RWPE2 (cell line): ENCODE data around the gene ST8SIA1.
"Not testable (repeated sequence)": the region's sequence is repeated elsewhere in the genome, so short reads cannot be mapped to it uniquely, and the experiment has no call there.

ENCODE experiments used
- ATAC-seq: fragments of 200-7000 bp; cut with Tn5 transposase; 3 replicates; pipeline ENCODE4 v1.9.1; 2021; ENCODE audit warnings: low read depth
- DNase-seq: peaks from one replicate; pipeline ENCODE4 v3.0.0-alpha.2; 2020; ENCODE audit warnings: low spot score
- H3K27ac ChIP-seq: fragments of 450-650 bp; 2 replicates; pipeline ENCODE4 v1.5.1; 2017; ENCODE audit warnings: mild to moderate bottlenecking; ENCODE audit not compliant: poor library complexity, severe bottlenecking
- H3K27me3 ChIP-seq: fragments of 250-450 bp; sonication (Bioruptor Pico); 2 replicates; pipeline ENCODE4 v1.5.1; 2021; ENCODE audit warnings: mild to moderate bottlenecking, moderate library complexity; ENCODE audit not compliant: insufficient read depth, poor library complexity, severe bottlenecking
- H3K36me3 ChIP-seq: fragments of 250-450 bp; sonication (Bioruptor Pico); 2 replicates; pipeline ENCODE4 v1.5.1; 2020; ENCODE audit warnings: low read depth, mild to moderate bottlenecking, moderate library complexity
- H3K4me1 ChIP-seq: fragments of 250-450 bp; sonication (Bioruptor Pico); 2 replicates; pipeline ENCODE4 v1.5.1; 2021; ENCODE audit warnings: mild to moderate bottlenecking, moderate library complexity; ENCODE audit not compliant: insufficient read depth, poor library complexity, severe bottlenecking
- H3K4me3 ChIP-seq: fragments of 250-450 bp; sonication (Bioruptor Pico); 2 replicates; pipeline ENCODE4 v1.5.1; 2021; ENCODE audit warnings: mild to moderate bottlenecking, moderate library complexity; ENCODE audit not compliant: severe bottlenecking
- H3K9me3 ChIP-seq: fragments of 250-450 bp; sonication (Bioruptor Pico); 2 replicates; pipeline ENCODE4 v1.5.1; 2021; ENCODE audit warnings: mild to moderate bottlenecking, moderate library complexity; ENCODE audit not compliant: severe bottlenecking
- TF ChIP-seq, protein P1 (sequence below): fragments of 450-650 bp; IDR thresholded peaks from one replicate; pipeline ENCODE4 v1.5.1; 2017; ENCODE audit warnings: mild to moderate bottlenecking, moderate library complexity; ENCODE audit not compliant: poor library complexity, severe bottlenecking

ST8SIA1 gene

DNA sequence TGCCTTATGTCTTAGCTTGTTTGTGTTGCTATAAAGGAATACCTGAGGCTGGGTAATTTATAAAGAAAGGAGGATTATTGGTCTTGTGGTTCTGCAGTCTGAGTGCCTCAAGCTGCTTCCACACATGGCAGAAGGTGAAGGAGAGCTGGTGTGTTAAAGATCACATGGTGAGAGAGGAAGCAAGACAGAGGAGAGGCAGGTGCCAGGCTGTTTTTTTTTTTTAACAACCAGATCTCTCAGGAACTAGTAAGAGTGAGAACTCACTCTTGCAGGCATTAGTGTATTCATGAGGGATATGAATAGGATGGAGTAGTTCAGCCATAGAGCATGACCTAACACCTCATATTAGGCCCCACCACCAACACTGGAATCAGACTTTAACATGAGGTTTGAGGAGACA is 165.1 kb downstream of the ST8SIA1 start:
- Histone ChIP-seq H3K4me1 (no peaks in the 10 kb centered on the region), H3K27ac (no peak overlapping the region)
- TF ChIP-seq, protein P1, sequence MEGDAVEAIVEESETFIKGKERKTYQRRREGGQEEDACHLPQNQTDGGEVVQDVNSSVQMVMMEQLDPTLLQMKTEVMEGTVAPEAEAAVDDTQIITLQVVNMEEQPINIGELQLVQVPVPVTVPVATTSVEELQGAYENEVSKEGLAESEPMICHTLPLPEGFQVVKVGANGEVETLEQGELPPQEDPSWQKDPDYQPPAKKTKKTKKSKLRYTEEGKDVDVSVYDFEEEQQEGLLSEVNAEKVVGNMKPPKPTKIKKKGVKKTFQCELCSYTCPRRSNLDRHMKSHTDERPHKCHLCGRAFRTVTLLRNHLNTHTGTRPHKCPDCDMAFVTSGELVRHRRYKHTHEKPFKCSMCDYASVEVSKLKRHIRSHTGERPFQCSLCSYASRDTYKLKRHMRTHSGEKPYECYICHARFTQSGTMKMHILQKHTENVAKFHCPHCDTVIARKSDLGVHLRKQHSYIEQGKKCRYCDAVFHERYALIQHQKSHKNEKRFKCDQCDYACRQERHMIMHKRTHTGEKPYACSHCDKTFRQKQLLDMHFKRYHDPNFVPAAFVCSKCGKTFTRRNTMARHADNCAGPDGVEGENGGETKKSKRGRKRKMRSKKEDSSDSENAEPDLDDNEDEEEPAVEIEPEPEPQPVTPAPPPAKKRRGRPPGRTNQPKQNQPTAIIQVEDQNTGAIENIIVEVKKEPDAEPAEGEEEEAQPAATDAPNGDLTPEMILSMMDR = no peak

DNA sequence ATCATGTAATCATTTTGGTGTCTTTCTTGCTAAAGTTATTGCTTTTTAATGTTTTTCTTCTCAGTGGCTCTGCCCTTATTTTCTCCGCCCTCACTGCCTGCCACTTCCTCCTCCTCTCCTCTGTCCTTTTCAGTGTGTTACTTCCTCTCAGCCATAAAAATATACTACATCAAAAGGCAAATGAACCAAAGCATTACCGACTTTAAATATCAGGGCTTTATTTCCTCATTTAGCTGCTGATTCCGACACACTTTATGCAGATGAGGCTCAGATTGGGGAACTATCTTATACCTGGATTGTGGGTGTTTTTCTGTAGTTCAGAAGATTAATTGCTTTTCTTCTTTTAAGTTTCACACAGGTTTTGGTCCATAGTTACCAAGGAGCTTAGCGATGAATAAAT is 170.4 kb downstream of the ST8SIA1 start:
- Histone ChIP-seq H3K4me1 (no peaks in the 10 kb centered on the region), H3K27ac (no peak overlapping the region), H3K36me3 (no peaks in the 10 kb centered on the region), H3K9me3 (no peaks in the 10 kb centered on the region), H3K4me3 (no peak overlapping the region), H3K27me3 (no peaks in the 10 kb centered on the region)
- TF ChIP-seq, protein P1 = no peak
- no peak for ATAC-seq
- DNase-seq = no peak

More for the DNA sequence above, 165.1 kb downstream of the ST8SIA1 start:
- Histone ChIP-seq H3K4me3 (no peak overlapping the region), H3K36me3 (no peaks in the 10 kb centered on the region), H3K27me3 (no peaks in the 10 kb centered on the region), H3K9me3 (no peaks in the 10 kb centered on the region)
- DNase-seq (no peak), ATAC-seq (no peak)

GRCh38 chr12:22163594-22163993 is 170.9 kb downstream of the ST8SIA1 start:
- DNase-seq (no peak), ATAC-seq (no peak)
- TF ChIP-seq, protein P1 = no peak
- H3K9me3 ChIP-seq = no peaks in the 10 kb centered on the region
- H3K27me3 ChIP-seq = no peaks in the 10 kb centered on the region
- no peaks in the 10 kb centered on the region for H3K36me3 ChIP-seq
- H3K4me1 ChIP-seq = no peaks in the 10 kb centered on the region
- no peak overlapping the region for H3K27ac ChIP-seq
- no peak overlapping the region for H3K4me3 ChIP-seq

DNA sequence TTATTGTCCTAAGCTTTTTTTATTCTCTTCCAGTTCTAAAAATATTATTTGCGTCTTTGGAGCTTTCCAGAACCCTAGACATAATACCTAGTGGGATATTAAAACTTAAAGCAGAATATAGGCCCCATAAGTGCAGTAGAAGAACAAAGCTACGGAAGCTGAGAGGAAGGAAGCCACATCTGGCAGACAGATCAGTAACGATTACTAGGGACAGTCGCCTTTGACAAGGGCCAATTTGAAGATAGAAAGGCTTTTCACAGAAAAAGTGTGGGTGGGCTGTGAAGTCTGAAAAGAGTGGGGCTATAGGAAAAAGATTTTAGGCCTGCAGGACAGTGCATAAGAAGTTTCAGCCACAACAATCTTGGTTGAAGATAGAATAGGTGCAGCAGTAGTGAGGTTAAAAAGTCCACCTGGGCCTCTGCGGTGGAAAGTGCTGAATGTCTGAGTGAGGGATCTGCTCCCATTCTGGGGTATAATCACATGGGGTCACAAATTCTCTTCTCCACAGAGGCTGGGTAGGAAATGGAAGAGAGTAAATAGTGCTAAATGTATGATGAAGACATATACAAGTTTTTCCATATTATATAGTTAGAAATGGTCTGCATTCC is 174.0 kb downstream of the ST8SIA1 start:
- TF ChIP-seq, protein P1 = no peak
- H3K4me1 ChIP-seq = no peaks in the 10 kb centered on the region
- no peak for ATAC-seq

GRCh38 chr12:22149286-22149685 is 185.2 kb downstream of the ST8SIA1 start:
- DNase-seq, H3K4me1 ChIP-seq, H3K4me3 ChIP-seq, H3K9me3 ChIP-seq, H3K27ac ChIP-seq, H3K36me3 ChIP-seq, H3K27me3 ChIP-seq, ATAC-seq: not testable (repeated sequence)

More for the DNA sequence above, 174.0 kb downstream of the ST8SIA1 start:
- H3K36me3 ChIP-seq = no peaks in the 10 kb centered on the region
- no peaks in the 10 kb centered on the region for H3K9me3 ChIP-seq
- H3K4me3 ChIP-seq = no peak overlapping the region
- no peak overlapping the region for H3K27ac ChIP-seq
- H3K27me3 ChIP-seq = no peaks in the 10 kb centered on the region
- DNase-seq = no peak

DNA sequence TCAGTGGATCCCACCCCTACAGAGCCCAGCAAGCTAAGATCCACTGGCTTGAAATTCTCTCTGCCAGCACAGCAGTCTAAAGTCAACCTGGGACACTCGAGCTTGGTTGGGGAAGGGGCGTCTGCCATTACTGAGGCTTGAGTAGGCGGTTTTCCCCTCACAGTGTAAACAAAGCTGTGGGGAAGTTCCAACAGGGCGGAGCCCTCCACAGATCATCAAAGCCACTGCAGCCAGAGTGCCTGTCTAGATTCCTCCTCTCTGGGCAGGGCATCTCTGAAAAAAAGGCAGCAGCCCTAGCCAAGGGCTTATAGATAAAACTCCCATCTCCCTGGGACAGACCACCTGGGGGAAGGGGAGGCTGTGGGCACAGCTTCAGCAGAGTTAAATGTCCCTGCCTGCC is 187.8 kb downstream of the ST8SIA1 start:
- H3K4me3 ChIP-seq, DNase-seq, H3K9me3 ChIP-seq, ATAC-seq, H3K4me1 ChIP-seq, H3K27ac ChIP-seq, H3K36me3 ChIP-seq, H3K27me3 ChIP-seq: not testable (repeated sequence)
